Astrocyte (in vitro differentiated cells and primary cell): ENCODE data around the gene CENPU. TPM values are rescaled to one million over a fixed set of nuclear protein-coding genes. Genes with fewer than 3 reads are reported as not detected.

Source experiments
- DNase-seq: peaks from one replicate; pipeline ENCODE4 v3.0.0-alpha.2; 2010; ENCODE audit warnings: low read depth
- FAIRE-seq: peaks from 2 replicates; lab custom pipeline; 2011; peaks lifted over from hg19 to GRCh38; lab: Jason Lieb, UNC
- H2AFZ ChIP-seq: 2 replicates; pipeline ENCODE4 v1.6.0; 2012; ENCODE audit warnings: low read depth, low read length, inconsistent platforms
- H3K27ac ChIP-seq: 2 replicates; pipeline ENCODE4 v1.5.1; 2011; ENCODE audit warnings: low read depth, low read length, inconsistent platforms
- H3K27me3 ChIP-seq: 2 replicates; pipeline ENCODE4 v1.6.0; 2011; ENCODE audit warnings: low read length, inconsistent platforms; ENCODE audit not compliant: insufficient read depth
- H3K36me3 ChIP-seq: 2 replicates; pipeline ENCODE4 v1.5.1; 2011; ENCODE audit warnings: low read length, inconsistent platforms; ENCODE audit not compliant: insufficient read depth
- H3K4me1 ChIP-seq: 2 replicates; pipeline ENCODE4 v1.5.1; 2011; ENCODE audit warnings: low read length, inconsistent platforms; ENCODE audit not compliant: insufficient read depth
- H3K4me2 ChIP-seq: 2 replicates; pipeline ENCODE4 v1.6.0; 2012; ENCODE audit warnings: low read length, inconsistent platforms
- H3K4me3 ChIP-seq: 2 replicates; pipeline ENCODE4 v1.5.1; 2011; ENCODE audit warnings: low read depth, mild to moderate bottlenecking, low read length, inconsistent platforms; ENCODE audit not compliant: insufficient read depth
- H3K79me2 ChIP-seq: 2 replicates; pipeline ENCODE4 v1.6.0; 2012; ENCODE audit warnings: mild to moderate bottlenecking, low read length, inconsistent platforms; ENCODE audit not compliant: insufficient read depth
- H3K9ac ChIP-seq: 2 replicates; pipeline ENCODE4 v1.6.0; 2012; ENCODE audit warnings: mild to moderate bottlenecking, low read length, inconsistent platforms
- H3K9me3 ChIP-seq: 2 replicates; pipeline ENCODE4 v1.5.1; 2012; ENCODE audit warnings: low read depth, mild to moderate bottlenecking, low read length, inconsistent platforms; ENCODE audit not compliant: insufficient read depth
- H4K20me1 ChIP-seq: 2 replicates; pipeline ENCODE4 v1.6.0; 2012; ENCODE audit warnings: low read length, inconsistent platforms; ENCODE audit not compliant: insufficient read depth
- H3K27ac Mint-ChIP-seq: one replicate; pipeline ENCODE4 v1.8.0; 2021; ENCODE audit warnings: mild to moderate bottlenecking, mixed read lengths; ENCODE audit not compliant: unreplicated experiment
- H3K27me3 Mint-ChIP-seq: one replicate; pipeline ENCODE4 v1.8.0; 2021; ENCODE audit warnings: low read depth, mixed read lengths; ENCODE audit not compliant: unreplicated experiment
- H3K36me3 Mint-ChIP-seq: one replicate; pipeline ENCODE4 v1.8.0; 2021; ENCODE audit warnings: low read depth, mixed read lengths; ENCODE audit not compliant: unreplicated experiment
- H3K4me1 Mint-ChIP-seq: one replicate; pipeline ENCODE4 v1.8.0; 2021; ENCODE audit warnings: low read depth, mixed read lengths; ENCODE audit not compliant: unreplicated experiment
- H3K4me3 Mint-ChIP-seq: one replicate; pipeline ENCODE4 v1.8.0; 2021; ENCODE audit warnings: mild to moderate bottlenecking, moderate library complexity, mixed read lengths; ENCODE audit not compliant: unreplicated experiment
- H3K9me3 Mint-ChIP-seq: one replicate; pipeline ENCODE4 v1.8.0; 2021; ENCODE audit warnings: mild to moderate bottlenecking, mixed read lengths; ENCODE audit not compliant: unreplicated experiment
- CTCF ChIP-seq: IDR thresholded peaks from 2 replicates; pipeline ENCODE4 v1.5.1; 2011; ENCODE audit warnings: low read depth, mild to moderate bottlenecking, inconsistent platforms, low read length, moderate library complexity; ENCODE audit not compliant: insufficient read depth
- EZH2 ChIP-seq: IDR thresholded peaks from 2 replicates; pipeline ENCODE4 v1.6.1; 2012; ENCODE audit warnings: mild to moderate bottlenecking, low read length, inconsistent platforms; ENCODE audit not compliant: insufficient read depth
- total RNA-seq: library from RNA; stranded (reverse); gene quantifications from 2 replicates; pipeline ENCODE4 v1.2.1, GENCODE V29; 2021

Gene CENPU
- total RNA-seq, 1 donor from 2014 or later, result 6.0 TPM

GRCh38 chr4:184668096-184668495, 65.8 kb downstream of the CENPU start:
- Histone ChIP-seq H3K4me3 (no peak overlapping the region), H3K27me3 (no peaks in the 10 kb centered on the region), H2AFZ (no peak overlapping the region), H4K20me1 (no peaks in the 10 kb centered on the region), H3K9ac (no peak overlapping the region), H3K4me2 (peak overlapping the region; percentile 22), H3K4me1 (peaks cover 6% of the 10 kb centered on the region), H3K36me3 (no peaks in the 10 kb centered on the region), H3K9me3 (no peaks in the 10 kb centered on the region), H3K79me2 (no peaks in the 10 kb centered on the region), H3K27ac (no peak overlapping the region)
- TF ChIP-seq CTCF (no peak), EZH2 (no peak)
- Mint-ChIP-seq H3K27me3 (no peaks in the 10 kb centered on the region), H3K4me3 (no peak overlapping the region), H3K9me3 (no peaks in the 10 kb centered on the region), H3K4me1 (no peaks in the 10 kb centered on the region), H3K27ac (no peak overlapping the region), H3K36me3 (peaks cover 9% of the 10 kb centered on the region)
- FAIRE-seq (no peak), DNase-seq (no peak)

DNA sequence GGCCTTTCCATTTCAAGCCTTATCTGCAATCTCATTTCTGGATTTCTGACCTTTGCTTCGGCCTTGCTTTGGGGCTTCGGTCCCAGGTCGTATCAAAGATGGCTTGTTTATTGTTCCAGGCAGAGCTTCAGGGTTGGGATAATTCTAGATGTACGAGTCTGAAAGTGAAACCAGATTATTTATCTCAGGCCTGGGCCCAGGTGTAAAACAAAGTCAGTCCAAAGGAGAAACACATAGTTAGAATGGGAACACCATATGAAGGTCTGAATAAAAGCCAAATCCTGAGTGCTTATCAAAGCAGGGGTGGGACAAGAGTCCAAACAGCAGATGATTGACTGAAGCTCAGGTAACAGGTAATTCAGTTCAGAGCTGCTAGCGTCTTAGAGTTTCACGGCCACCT, 67.2 kb downstream of the CENPU start:
- TF ChIP-seq EZH2, result no peak
- TF ChIP-seq CTCF, result no peak
- Mint-ChIP-seq H3K4me1 (no peaks in the 10 kb centered on the region), H3K9me3 (no peaks in the 10 kb centered on the region), H3K36me3 (peaks cover 5% of the 10 kb centered on the region), H3K27me3 (no peaks in the 10 kb centered on the region), H3K27ac (no peak overlapping the region), H3K4me3 (no peak overlapping the region)
- Histone ChIP-seq H3K79me2 (no peaks in the 10 kb centered on the region), H3K4me3 (no peak overlapping the region), H3K4me1 (peaks cover 6% of the 10 kb centered on the region), H3K9me3 (no peaks in the 10 kb centered on the region), H2AFZ (no peak overlapping the region), H3K27me3 (no peaks in the 10 kb centered on the region), H3K4me2 (no peak overlapping the region), H3K36me3 (no peaks in the 10 kb centered on the region), H4K20me1 (no peaks in the 10 kb centered on the region), H3K27ac (no peak overlapping the region), H3K9ac (no peak overlapping the region)
- FAIRE-seq, result no peak
- DNase-seq, result no peak

GRCh38 chr4:184664445-184665210, 69.3 kb downstream of the CENPU start:
- Histone ChIP-seq H3K79me2 (no peaks in the 10 kb centered on the region), H4K20me1 (no peaks in the 10 kb centered on the region), H3K36me3 (no peaks in the 10 kb centered on the region), H3K4me2 (no peak overlapping the region), H3K27me3 (no peaks in the 10 kb centered on the region), H3K9ac (no peak overlapping the region), H2AFZ (no peak overlapping the region), H3K4me1 (peaks cover 6% of the 10 kb centered on the region), H3K9me3 (no peaks in the 10 kb centered on the region), H3K27ac (no peak overlapping the region), H3K4me3 (no peak overlapping the region)
- no peak for TF ChIP-seq EZH2
- TF ChIP-seq CTCF, result no peak
- FAIRE-seq (no peak), DNase-seq (no peak)
- Mint-ChIP-seq H3K9me3 (no peaks in the 10 kb centered on the region), H3K36me3 (peaks cover 5% of the 10 kb centered on the region), H3K4me3 (no peak overlapping the region), H3K4me1 (no peaks in the 10 kb centered on the region), H3K27me3 (no peaks in the 10 kb centered on the region), H3K27ac (no peak overlapping the region)
